Measurements from ENCODE around the gene CCDC92. TPM values are rescaled to one million over a fixed set of nuclear protein-coding genes. Genes with fewer than 3 reads are reported as not detected.

CCDC92 gene
- total RNA-seq, 2 donors from 2014 or later, result 9.6 to 19.5 TPM

DNA sequence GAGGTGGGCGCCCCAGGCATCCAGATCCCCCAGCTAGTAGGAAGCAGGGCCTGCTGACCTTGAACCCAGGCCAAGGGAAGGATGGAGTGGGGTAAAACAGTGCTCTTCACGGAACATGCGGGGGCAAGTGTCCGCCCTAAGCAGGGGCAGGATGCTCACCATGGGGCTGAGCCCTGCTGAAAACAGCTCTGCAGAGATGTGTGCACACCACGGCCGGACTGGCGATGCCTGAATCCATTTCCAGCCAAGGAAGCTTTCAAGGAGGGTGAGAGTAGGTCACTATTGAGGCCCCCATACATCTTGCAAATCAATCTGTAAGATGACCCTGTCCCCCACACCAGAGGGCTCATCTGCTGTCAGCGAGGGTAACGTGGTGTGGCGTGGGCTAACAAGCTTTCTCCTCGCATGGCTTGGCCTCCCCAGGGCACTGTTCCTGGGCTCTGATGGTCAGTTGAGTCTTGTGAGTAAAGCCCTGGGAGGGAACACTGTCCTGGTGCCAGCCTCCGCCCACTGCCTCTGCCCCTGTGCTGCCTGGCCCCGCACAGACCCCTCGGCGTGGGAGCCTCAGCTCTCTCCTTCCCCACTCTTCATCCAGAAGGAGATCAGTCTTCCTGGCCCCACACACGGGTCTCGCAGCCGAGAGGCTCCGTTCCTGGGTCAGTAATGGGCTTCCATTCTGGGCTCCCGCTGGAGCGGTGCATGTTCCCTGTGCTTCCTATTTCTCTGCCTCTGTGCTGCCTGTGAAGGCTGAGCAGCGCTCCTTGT lies 69.1 kb downstream of the CCDC92 start:
- TF ChIP-seq, protein P1, sequence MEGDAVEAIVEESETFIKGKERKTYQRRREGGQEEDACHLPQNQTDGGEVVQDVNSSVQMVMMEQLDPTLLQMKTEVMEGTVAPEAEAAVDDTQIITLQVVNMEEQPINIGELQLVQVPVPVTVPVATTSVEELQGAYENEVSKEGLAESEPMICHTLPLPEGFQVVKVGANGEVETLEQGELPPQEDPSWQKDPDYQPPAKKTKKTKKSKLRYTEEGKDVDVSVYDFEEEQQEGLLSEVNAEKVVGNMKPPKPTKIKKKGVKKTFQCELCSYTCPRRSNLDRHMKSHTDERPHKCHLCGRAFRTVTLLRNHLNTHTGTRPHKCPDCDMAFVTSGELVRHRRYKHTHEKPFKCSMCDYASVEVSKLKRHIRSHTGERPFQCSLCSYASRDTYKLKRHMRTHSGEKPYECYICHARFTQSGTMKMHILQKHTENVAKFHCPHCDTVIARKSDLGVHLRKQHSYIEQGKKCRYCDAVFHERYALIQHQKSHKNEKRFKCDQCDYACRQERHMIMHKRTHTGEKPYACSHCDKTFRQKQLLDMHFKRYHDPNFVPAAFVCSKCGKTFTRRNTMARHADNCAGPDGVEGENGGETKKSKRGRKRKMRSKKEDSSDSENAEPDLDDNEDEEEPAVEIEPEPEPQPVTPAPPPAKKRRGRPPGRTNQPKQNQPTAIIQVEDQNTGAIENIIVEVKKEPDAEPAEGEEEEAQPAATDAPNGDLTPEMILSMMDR (IDR thresholded peaks at IDR 0.05), result no peak
- Histone ChIP-seq H3K9ac (ENCODE audit: low read depth in 2 of 2, low read length in 2 of 2) (no peak overlapping the region), H3K27ac (no peak overlapping the region), H3K36me3 (no peaks in the 10 kb centered on the region), H3K27me3 (no peaks in the 10 kb centered on the region), H3K9me3 (no peaks in the 10 kb centered on the region), H3K4me3 (no peak overlapping the region), H3K4me1 (no peaks in the 10 kb centered on the region)
- intact Hi-C loops (cut with DNase I), result loop anchor here (2.0 kb wide), 1 partner anchor 81 kb away; no protein-coding TSS in a partner anchor
- DNase-seq, result no peak

DNA sequence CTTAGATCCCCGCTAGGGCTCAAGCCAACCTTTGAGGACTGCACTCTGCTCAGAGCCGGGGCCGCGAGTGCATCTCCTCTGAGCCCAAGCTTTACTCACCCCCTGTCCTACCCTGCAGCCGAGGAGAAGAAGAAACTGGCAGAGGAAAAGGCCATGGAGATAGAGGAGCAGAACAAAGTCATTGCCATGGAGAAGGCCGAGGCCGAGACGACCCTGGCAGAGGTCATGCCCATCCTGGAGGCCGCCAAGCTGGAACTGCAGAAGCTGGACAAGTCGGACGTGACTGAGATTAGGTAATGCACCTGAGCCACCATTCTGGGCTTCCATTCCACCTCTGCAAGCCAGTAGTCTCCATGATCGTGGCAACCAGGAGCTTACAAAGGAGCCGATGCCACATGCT lies 69.8 kb downstream of the CCDC92 start:
- no peaks in the 10 kb centered on the region for H3K4me1 ChIP-seq
- H3K9ac ChIP-seq (ENCODE audit: low read depth in 2 of 2, low read length in 2 of 2), result no peak overlapping the region
- TF ChIP-seq, protein P1 (IDR thresholded peaks at IDR 0.05), result no peak
- intact Hi-C loops (cut with DNase I), result no loop called here
- no peaks in the 10 kb centered on the region for H3K27me3 ChIP-seq
- DNase-seq, result no peak
- no peaks in the 10 kb centered on the region for H3K36me3 ChIP-seq
- H3K4me3 ChIP-seq, result no peak overlapping the region
- no peaks in the 10 kb centered on the region for H3K9me3 ChIP-seq
- no peak overlapping the region for H3K27ac ChIP-seq

DNA sequence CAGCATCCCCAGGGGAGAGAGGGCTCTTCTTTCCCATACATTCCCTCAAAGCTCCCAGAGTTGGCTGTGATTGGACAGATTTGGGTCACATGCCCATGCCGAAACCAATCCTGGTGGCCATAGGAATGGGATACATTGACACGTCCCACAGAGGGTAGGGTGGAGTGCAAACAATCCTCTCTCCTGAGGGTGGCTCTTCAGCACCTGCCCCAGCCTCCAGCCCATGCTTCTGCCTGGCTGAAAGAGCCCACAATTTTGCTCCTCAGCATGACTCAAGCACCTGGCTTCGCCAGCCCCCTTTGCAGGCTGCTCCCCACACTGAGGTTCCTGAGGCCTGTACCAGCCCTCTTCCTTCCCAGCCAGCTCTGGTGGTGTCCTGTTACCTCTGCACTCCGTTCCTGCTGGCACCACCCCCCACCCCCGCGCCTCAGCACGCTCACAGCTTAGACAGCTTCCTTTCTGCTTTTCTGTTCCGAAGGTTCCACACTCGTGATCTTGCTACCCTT lies 71.7 kb downstream of the CCDC92 start:
- no peaks in the 10 kb centered on the region for H3K27me3 ChIP-seq
- H3K4me1 ChIP-seq, result no peaks in the 10 kb centered on the region
- no peak overlapping the region for H3K27ac ChIP-seq
- H3K36me3 ChIP-seq, result no peaks in the 10 kb centered on the region
- intact Hi-C loops (cut with DNase I), result no loop called here
- H3K9ac ChIP-seq (ENCODE audit: low read depth in 2 of 2, low read length in 2 of 2), result no peak overlapping the region
- TF ChIP-seq, protein P1 (IDR thresholded peaks at IDR 0.05), result no peak
- H3K4me3 ChIP-seq, result no peak overlapping the region
- no peak for DNase-seq
- H3K9me3 ChIP-seq, result no peaks in the 10 kb centered on the region

DNA sequence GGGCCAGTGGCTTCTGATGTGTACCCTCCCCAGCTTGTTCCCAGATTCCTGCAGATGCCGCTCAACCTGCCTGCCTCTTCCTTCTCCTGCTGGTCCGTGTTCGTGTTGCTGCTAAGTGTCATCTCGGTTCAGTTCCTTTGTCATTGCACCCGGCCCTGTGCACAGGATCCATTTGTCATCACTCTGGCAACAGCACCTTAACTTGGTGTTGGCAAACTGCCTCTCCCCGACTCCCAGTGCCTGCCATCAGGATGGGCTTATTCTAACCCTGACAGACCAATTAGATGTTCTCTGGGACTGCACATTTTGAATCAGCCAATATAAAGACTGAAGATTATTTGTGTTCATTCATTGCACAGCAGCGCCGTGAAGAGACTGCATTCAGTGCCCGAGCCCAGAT lies 73.3 kb downstream of the CCDC92 start:
- Histone ChIP-seq H3K27me3 (no peaks in the 10 kb centered on the region), H3K27ac (no peak overlapping the region), H3K9ac (ENCODE audit: low read depth in 2 of 2, low read length in 2 of 2) (no peak overlapping the region), H3K4me3 (no peak overlapping the region), H3K36me3 (no peaks in the 10 kb centered on the region), H3K4me1 (no peaks in the 10 kb centered on the region), H3K9me3 (no peaks in the 10 kb centered on the region)
- no peak for DNase-seq
- intact Hi-C loops (cut with DNase I), result no loop called here
- TF ChIP-seq, protein P1 (IDR thresholded peaks at IDR 0.05), result no peak

DNA sequence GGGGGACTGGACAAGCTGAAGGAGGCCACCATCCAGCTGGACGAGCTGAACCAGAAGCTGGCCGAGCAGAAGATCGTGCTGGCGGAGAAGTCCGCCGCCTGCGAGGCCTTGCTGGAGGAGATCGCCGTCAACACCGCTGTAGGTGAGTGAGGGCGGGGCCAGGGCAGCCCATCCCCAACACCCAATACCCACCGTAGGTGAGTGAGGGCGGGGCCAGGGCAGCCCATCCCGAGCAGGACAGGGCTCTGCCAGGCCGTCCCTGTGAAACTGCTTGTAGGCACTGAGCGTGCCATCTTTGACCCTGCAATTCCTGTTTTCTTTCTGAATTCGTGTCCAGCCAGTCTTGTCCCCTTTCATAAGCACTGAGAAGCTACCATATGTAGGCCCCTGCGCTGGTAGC lies 74.0 kb downstream of the CCDC92 start:
- H3K4me1 ChIP-seq, result no peaks in the 10 kb centered on the region
- no peak overlapping the region for H3K27ac ChIP-seq
- no peak for DNase-seq
- no peaks in the 10 kb centered on the region for H3K36me3 ChIP-seq
- H3K9ac ChIP-seq (ENCODE audit: low read depth in 2 of 2, low read length in 2 of 2), result no peak overlapping the region
- H3K4me3 ChIP-seq, result no peak overlapping the region
- intact Hi-C loops (cut with DNase I), result no loop called here
- no peaks in the 10 kb centered on the region for H3K27me3 ChIP-seq
- TF ChIP-seq, protein P1 (IDR thresholded peaks at IDR 0.05), result no peak
- H3K9me3 ChIP-seq, result no peaks in the 10 kb centered on the region
